IMR-90 (cell line): ENCODE measurements around the gene ELK3. TPM values are rescaled to one million over a fixed set of nuclear protein-coding genes. Genes with fewer than 3 reads are reported as not detected.

Experiments
- ATAC-seq: fragments of 200-7000 bp; cut with Tn5 transposase; 2 replicates; pipeline ENCODE4 v1.9.1; 2020; ENCODE audit warnings: low read depth, mild to moderate bottlenecking, moderate library complexity
- BruUV-seq: library from RNA; stranded (reverse); fragments of 400-500 nt; replicated peaks from 2 replicates; lab custom pipeline; 2021; lab: Mats Ljungman, UMichigan
- CTCF ChIA-PET: fragments of 300-600 bp; formaldehyde crosslinking; extraction: SDS; loops from one replicate; lab custom pipeline; 2021; ENCODE audit warnings: antibody characterized with exemption; lab: Yijun Ruan, JAX
- POLR2A ChIA-PET: fragments of 300-600 bp; sonication (Branson Sonifier 250); formaldehyde crosslinking; loops from one replicate; lab custom pipeline; 2022; ENCODE audit warnings: antibody characterized with exemption; ENCODE audit not compliant: unreplicated experiment; lab: Charles Lee
- DNase-seq: peaks from one replicate; pipeline ENCODE4 v3.0.0; 2013
- H2AFZ ChIP-seq: replicated peaks from 2 replicates; pipeline ENCODE3; 2013; ENCODE audit warnings: low read length, mild to moderate bottlenecking; ENCODE audit not compliant: poor library complexity
- H2AK5ac ChIP-seq: 2 replicates; pipeline ENCODE4 v1.6.1; 2013; ENCODE audit warnings: low read depth, low read length, inconsistent platforms
- H2AK9ac ChIP-seq: replicated peaks from 2 replicates; pipeline ENCODE3; 2013; ENCODE audit warnings: mild to moderate bottlenecking, low read depth, low read length, moderate library complexity; ENCODE audit not compliant: poor library complexity
- H2BK120ac ChIP-seq: 2 replicates; pipeline ENCODE4 v1.6.1; 2013; ENCODE audit warnings: low read depth, low read length, inconsistent platforms
- H2BK15ac ChIP-seq: 3 replicates; pipeline ENCODE4 v1.6.1; 2013; ENCODE audit warnings: low read depth, low read length, inconsistent platforms
- H2BK20ac ChIP-seq: 2 replicates; pipeline ENCODE4 v1.6.1; 2013; ENCODE audit warnings: low read depth, mild to moderate bottlenecking, inconsistent platforms, low read length, moderate library complexity
- H2BK5ac ChIP-seq: 2 replicates; pipeline ENCODE4 v1.6.1; 2013; ENCODE audit warnings: mild to moderate bottlenecking, low read depth, low read length, inconsistent platforms; ENCODE audit not compliant: poor library complexity, severe bottlenecking
- H3K14ac ChIP-seq: replicated peaks from 2 replicates; pipeline ENCODE4 v1.6.1; 2013; ENCODE audit warnings: low read depth, low read length, inconsistent platforms
- H3K18ac ChIP-seq: 2 replicates; pipeline ENCODE4 v1.6.1; 2013; ENCODE audit warnings: low read depth, low read length, control low read depth
- H3K23ac ChIP-seq: 2 replicates; pipeline ENCODE4 v1.6.1; 2013; ENCODE audit warnings: low read depth, low read length, inconsistent platforms
- H3K27ac ChIP-seq: 2 replicates; pipeline ENCODE4 v1.5.1; 2013; ENCODE audit warnings: mild to moderate bottlenecking, control low read depth, low read length; ENCODE audit not compliant: insufficient read depth
- H3K27me3 ChIP-seq: 2 replicates; pipeline ENCODE4 v1.6.1; 2013; ENCODE audit warnings: low read length; ENCODE audit not compliant: control insufficient read depth, insufficient read depth
- H3K36me3 ChIP-seq: 2 replicates; pipeline ENCODE4 v1.6.1; 2013; ENCODE audit warnings: low read length, mixed read lengths; ENCODE audit not compliant: control insufficient read depth, insufficient read depth
- H3K4ac ChIP-seq: 2 replicates; pipeline ENCODE4 v1.6.1; 2013; ENCODE audit warnings: low read depth, low read length, inconsistent platforms
- H3K4me1 ChIP-seq: 2 replicates; pipeline ENCODE4 v1.6.1; 2013; ENCODE audit warnings: low read length, mixed read lengths; ENCODE audit not compliant: control insufficient read depth, insufficient read depth
- H3K4me2 ChIP-seq: 2 replicates; pipeline ENCODE4 v1.6.1; 2013; ENCODE audit warnings: low read depth, mild to moderate bottlenecking, control low read depth, low read length, moderate library complexity
- H3K4me3 ChIP-seq: 2 replicates; pipeline ENCODE4 v1.5.1; 2013; ENCODE audit warnings: low read depth, mild to moderate bottlenecking, control low read depth, low read length, moderate library complexity; ENCODE audit not compliant: insufficient read depth
- H3K56ac ChIP-seq: 2 replicates; pipeline ENCODE4 v1.6.1; 2013; ENCODE audit warnings: low read length, inconsistent platforms; ENCODE audit not compliant: insufficient read depth; ENCODE audit errors: extremely low read depth
- H3K79me1 ChIP-seq, 2 experiments: 2 replicates each; pipeline ENCODE4 v1.6.1; 2013; ENCODE audit warnings: low read length in 2 of 2, inconsistent platforms in 1 of 2, low read depth in 1 of 2
- H3K9ac ChIP-seq: 2 replicates; pipeline ENCODE4 v1.6.1; 2013; ENCODE audit warnings: low read depth, low read length, control low read depth
- H3K9me1 ChIP-seq: 2 replicates; pipeline ENCODE4 v1.6.1; 2013; ENCODE audit warnings: low read length, inconsistent platforms; ENCODE audit not compliant: insufficient read depth
- H3K9me3 ChIP-seq: 2 replicates; pipeline ENCODE4 v1.6.1; 2013; ENCODE audit warnings: low read length; ENCODE audit not compliant: control insufficient read depth, insufficient read depth
- H4K20me1 ChIP-seq: 2 replicates; pipeline ENCODE4 v1.6.1; 2013; ENCODE audit warnings: low read length, inconsistent platforms; ENCODE audit not compliant: insufficient read depth
- H4K5ac ChIP-seq: 2 replicates; pipeline ENCODE4 v1.6.1; 2013; ENCODE audit warnings: mild to moderate bottlenecking, low read depth, low read length, control low read depth
- H4K8ac ChIP-seq, 2 experiments: 2 replicates each; pipeline ENCODE4 v1.6.1; 2013; ENCODE audit warnings: low read depth in 2 of 2, low read length in 2 of 2, control low read depth in 1 of 2, inconsistent platforms in 1 of 2
- H4K91ac ChIP-seq: 2 replicates; pipeline ENCODE4 v1.6.1; 2013; ENCODE audit warnings: low read depth, low read length, inconsistent platforms; ENCODE audit not compliant: insufficient read depth
- CEBPB ChIP-seq: IDR thresholded peaks from 2 replicates; pipeline ENCODE4 v1.6.1; 2012; ENCODE audit warnings: low read depth, low read length, improper control_type of control experiment
- NFE2L2 ChIP-seq: fragments of 150-350 bp; IDR thresholded peaks from 2 replicates; pipeline ENCODE4 v1.6.1; 2016; ENCODE audit warnings: low read depth, mild to moderate bottlenecking, low read length
- WGBS, 2 experiments: methylation state at CpG; one replicate each; pipeline versions ENCODE4 v1.1.5 to v1.1.7; 2013; ENCODE audit warnings: missing lambda C conversion rate in 2 of 2; ENCODE audit not compliant: insufficient read length in 1 of 2; ENCODE audit errors: extremely low coverage in 2 of 2; 5-methylcytosine and 5-hydroxymethylcytosine counted together
- dilution Hi-C: fragments of 300-500 bp; cut with HindIII; formaldehyde crosslinking; loops from one replicate; pipeline ENCODE4 v1.14.3; 2018; ENCODE audit warnings: low sequenced_read_pairs; ENCODE audit not compliant: unreplicated experiment
- in situ Hi-C: fragments of 300-500 bp; cut with MboI; formaldehyde crosslinking; loops from 3 replicates; pipeline ENCODE4 v1.14.3; 2019; ENCODE audit warnings: low sequenced_read_pairs, inconsistent platforms, mixed read lengths
- intact Hi-C: fragments of 100-400 bp; cut with micrococcal nuclease; formaldehyde crosslinking; loops from 2 replicates; pipeline ENCODE4 v1.10.0; 2022
- polyA plus RNA-seq, 3 experiments: library from polyadenylated mRNA; depleted of rRNA; stranded (reverse); fragments of >200 nt; gene quantifications; 2 replicates each; pipeline ENCODE4 v1.2.3, GENCODE V29; 2012; ENCODE audit warnings: low replicate concordance in 1 of 3
- total RNA-seq: library from RNA; depleted of rRNA; stranded (reverse); fragments of >200 nt; gene quantifications from 2 replicates; pipeline ENCODE4 v1.2.3, GENCODE V29; 2012
- TF ChIP-seq, protein P1 (sequence below): fragments of 150-350 bp; IDR thresholded peaks from 2 replicates; pipeline ENCODE4 v1.6.1; 2017; ENCODE audit warnings: mild to moderate bottlenecking, antibody characterized with exemption, low read length, low read depth

The ELK3 gene
- total and polyA plus RNA-seq, 2 of the 4 experiments (the other 2 are of a cell fraction), result 14.5 to 27.5 TPM

DNA sequence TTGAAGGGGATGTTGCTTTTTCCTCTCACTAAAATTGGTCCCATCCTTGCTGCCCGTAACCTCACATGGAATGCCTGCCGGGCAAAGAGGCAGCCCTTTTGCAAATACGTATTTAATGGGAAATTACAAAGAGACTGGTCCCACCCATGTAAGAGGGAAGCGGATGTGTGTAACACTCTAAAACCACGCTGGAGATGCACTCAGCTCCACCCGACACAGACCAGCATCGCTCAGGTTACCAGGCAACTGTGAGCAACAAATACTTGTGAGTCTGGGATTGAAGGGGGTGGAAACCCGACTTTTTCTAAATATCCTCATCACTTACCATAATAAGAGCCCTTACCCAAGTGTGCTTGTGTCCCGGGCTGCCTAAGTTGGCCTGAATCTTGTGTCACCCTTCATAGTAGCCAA, 47.7 kb downstream of the ELK3 start:
- TF ChIP-seq, protein P1, sequence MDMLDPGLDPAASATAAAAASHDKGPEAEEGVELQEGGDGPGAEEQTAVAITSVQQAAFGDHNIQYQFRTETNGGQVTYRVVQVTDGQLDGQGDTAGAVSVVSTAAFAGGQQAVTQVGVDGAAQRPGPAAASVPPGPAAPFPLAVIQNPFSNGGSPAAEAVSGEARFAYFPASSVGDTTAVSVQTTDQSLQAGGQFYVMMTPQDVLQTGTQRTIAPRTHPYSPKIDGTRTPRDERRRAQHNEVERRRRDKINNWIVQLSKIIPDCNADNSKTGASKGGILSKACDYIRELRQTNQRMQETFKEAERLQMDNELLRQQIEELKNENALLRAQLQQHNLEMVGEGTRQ, result no peak
- no peak for TF ChIP-seq NFE2L2
- TF ChIP-seq CEBPB, result no peak
- Histone ChIP-seq H3K4me2 (no peak overlapping the region), H2AFZ (no peak overlapping the region), H3K36me3 (peaks cover 10% of the 10 kb centered on the region), H3K18ac (no peak overlapping the region), H3K9me3 (no peaks in the 10 kb centered on the region), H2BK15ac (no peak overlapping the region), H3K27me3 (no peaks in the 10 kb centered on the region), H4K5ac (no peak overlapping the region), H4K8ac (no peak overlapping the region), H3K4ac (no peak overlapping the region), H3K4me3 (no peak overlapping the region), H2BK120ac (no peak overlapping the region), H3K56ac (no peak overlapping the region), H4K20me1 (peaks cover 63% of the 10 kb centered on the region), H2BK20ac (no peak overlapping the region), H2AK5ac (no peak overlapping the region), H3K9ac (no peak overlapping the region), H2AK9ac (no peak overlapping the region), H3K27ac (no peak overlapping the region), H2BK5ac (no peak overlapping the region), H3K4me1 (peaks cover 22% of the 10 kb centered on the region), H3K9me1 (peaks cover 29% of the 10 kb centered on the region), H3K14ac (no peak overlapping the region), H3K79me1 (peaks cover 34 to 86% of the 10 kb centered on the region in 2 experiments), H4K91ac (no peak overlapping the region), H3K23ac (no peak overlapping the region)
- dilution Hi-C loops, result no loop called here
- BruUV-seq, result no TSS peak
- intact Hi-C loops, result no loop called here
- in situ Hi-C loops, result no loop called here
- DNase-seq (peak; percentile 48), ATAC-seq (no peak)
- ChIA-PET POLR2A (no interaction called here), CTCF (no interaction called here)
- WGBS, 2 experiments, result 100% methylated on average over 2 of the region's 9 CpGs; no CpG with 5 or more reads in 1 of the 2 experiments
